ENCODE data around the gene TBX10.
A peak's percentile ranks its signal among the peaks of the same experiment; 100 is the strongest.
"Not testable (repeated sequence)": the region's sequence is repeated elsewhere in the genome, so short reads cannot be mapped to it uniquely, and the experiment has no call there.

TBX10 gene

DNA sequence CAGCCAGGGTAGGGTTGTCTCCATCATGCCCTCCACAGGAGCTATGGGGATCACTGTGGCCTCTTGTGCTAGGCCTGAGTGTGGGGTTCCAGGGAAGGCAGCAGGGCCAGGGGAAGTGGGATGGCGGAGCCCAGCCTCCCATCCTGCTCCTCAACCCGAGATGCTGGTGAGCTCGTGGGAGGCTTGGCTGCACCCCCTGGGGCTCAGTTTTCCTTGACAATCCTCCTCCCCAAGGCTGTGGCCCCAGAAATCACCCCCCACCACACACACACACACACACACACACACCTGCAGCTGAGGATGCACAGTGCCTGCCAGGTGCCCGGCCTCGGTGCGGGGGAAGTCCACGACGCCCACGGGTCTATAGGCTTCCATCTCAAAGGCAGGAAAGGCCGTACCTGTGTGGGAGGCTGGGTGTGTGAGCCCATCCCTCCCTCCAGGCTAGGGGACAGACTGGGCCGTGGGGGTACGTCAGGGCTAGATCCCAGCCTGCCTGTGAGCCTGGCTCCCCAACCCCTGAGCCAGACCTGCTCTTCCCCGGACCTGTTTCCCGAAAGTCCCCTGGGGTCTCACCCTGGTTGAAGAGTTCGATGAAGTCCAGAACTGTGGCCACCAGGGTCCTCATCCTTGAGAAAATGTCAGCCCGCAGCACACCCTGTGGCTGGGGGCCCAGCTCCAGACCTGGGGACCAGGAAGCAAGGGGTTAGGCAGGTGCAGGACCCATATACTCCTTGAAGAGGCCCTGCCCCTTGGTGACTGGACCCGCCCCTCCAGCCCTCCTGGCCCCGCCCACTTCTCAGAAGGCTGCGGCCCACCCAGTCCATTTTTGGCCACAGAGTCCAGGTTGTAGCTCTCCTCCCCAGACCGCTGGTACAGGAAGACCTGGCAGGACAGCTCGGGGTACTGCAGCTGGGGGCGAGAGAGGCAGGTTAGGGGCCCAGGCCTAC, 5.2 kb upstream of the TBX10 start:
- DNase-seq, result no peak

GRCh38 chr11:67644042-67644441, 4.5 kb upstream of the TBX10 start:
- DNase-seq, result no peak

- no peak for DNase-seq
Measured at GRCh38 chr11:67642173-67643120, 2.9 kb upstream of the TBX10 start.

DNA sequence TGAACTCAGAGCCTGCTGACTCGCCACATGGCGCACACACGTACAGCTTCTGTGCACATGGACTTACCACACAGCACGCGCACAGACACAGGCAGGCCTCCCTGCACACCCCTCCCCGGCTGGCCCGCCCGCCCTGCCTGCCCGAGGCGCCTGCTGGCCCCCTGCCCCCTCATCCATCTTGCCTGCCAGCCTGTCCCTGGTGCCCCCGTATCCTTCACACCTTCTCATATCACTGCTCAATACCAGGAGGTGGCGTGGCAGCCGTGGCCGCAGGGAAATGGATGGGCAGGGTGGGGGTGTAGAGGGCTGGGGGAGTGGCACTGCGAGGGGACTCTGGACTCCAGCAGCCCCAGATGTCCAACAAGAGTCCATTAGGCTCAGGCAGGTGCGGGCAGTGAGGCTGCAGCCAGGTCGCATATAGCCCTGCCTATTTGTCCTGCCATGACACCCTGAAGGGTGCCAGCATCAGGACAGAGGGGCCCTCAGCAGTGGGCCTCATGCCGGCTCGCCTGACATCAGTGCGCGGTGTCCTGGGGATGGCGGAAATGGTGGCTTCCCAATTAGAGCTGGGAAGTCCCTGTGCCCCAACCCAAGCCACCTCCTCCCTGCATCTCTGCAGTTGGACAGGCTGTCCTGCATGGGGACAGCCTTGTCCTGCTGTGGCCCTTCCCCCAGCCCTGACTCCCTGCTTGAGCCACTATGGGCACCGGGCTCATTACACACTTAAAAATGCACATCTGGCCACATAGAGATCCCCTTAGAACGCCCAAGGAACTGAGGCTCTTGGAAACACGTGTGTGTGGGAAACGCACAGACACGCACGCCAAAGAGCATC, 2.0 kb upstream of the TBX10 start:
- DNase-seq, result no peak

GRCh38 chr11:67640758-67641337, 1.3 kb upstream of the TBX10 start:
- DNase-seq, result no peak

- no peak for DNase-seq
Measured at GRCh38 chr11:67640021-67640757, 626 bp upstream of the TBX10 start.

DNA sequence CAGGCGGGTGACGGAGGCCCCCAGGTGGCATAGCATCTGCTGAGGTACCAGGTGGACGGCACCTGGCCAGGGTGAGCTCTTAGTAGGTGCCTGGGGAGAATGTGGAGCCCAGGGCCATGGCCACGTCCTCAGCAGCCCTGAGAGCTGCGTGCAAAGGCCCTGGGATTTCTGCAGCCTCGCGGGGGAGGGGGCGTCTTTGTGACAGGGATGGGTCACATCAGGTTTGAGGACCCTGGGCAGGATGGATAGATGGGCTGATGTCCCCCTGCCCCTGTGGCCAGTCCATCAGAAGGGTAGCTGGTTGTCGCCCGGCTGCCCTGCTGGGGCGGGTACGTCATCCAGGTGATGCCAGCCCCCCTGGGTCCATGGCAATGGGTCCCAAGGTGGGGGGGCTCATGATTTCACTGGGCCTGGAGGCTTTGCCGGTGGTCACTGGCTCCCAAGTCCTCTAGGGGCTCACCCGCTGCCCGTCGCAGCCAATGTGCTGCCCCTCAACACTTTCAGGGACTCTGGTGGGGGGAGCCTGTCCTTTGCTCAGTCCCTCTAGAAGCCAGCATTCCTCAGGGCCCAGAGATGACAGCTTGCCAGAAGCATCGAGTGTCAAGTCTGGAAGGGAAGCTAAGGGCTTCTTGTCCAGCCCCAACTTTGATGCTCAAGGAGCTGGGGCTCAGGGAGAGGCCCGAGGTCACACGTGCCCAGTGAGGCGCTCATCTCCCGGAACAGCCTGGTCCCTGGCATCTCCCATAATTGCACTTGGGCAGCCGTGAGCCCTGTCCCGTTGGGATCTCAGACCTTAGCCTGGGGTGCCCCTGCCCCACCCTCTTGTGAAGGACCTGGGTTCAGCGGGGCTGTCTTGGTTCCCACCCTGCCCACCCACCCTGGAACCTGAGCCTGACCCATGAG, 777 bp downstream of the TBX10 start:
- DNase-seq, result no peak

- not testable (repeated sequence) for DNase-seq
Measured at GRCh38 chr11:67637441-67637840, 2.1 kb downstream of the TBX10 start.

GRCh38 chr11:67636962-67637361, 2.6 kb downstream of the TBX10 start:
- DNase-seq, result no peak

GRCh38 chr11:67635231-67635521, 4.4 kb downstream of the TBX10 start:
- DNase-seq, result no peak

DNA sequence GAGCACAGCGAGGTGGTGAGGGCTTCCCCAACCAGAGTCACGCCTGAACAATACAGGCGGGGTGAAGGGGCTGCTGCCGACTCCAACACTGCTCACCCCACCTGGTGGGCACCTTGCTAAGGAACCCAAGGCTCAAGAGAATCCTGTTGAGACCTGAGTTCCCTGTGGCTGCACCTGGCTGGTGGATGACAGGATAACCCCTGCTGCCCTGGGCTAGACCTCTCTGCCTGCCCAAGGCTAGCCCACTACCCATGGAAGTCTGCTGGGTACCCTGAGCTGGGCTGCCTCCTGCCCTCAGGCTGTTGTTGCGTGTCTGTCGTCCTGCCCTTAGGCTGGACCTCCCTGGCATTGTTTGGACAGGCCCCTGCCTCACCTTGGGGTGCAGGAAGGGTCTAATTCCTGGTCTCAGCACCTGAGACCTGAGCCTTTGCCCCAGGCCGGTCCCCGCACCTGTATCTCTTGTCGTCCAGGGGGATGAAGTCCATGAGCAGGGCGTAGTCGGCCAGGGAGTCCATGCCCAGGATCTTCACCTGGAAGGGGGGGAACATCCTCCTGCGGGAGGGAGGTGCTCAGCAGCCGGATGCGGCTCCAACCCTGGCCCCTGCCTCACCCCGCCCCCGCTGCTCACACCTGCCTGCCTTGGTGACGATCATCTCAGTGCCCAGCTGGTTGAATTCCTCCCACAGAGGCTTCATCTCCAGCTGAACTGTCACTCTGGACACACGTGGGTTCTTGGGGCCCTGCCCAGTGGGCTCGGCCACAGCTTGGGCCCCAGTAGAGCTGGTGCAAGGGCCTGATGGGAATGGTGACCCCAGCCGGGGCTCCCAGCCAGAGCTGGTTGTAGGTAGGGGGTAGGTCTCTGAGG, 5.0 kb downstream of the TBX10 start:
- peak; percentile 51 for DNase-seq

- no peak for DNase-seq
Measured at GRCh38 chr11:67633758-67634365, 5.7 kb downstream of the TBX10 start.

DNA sequence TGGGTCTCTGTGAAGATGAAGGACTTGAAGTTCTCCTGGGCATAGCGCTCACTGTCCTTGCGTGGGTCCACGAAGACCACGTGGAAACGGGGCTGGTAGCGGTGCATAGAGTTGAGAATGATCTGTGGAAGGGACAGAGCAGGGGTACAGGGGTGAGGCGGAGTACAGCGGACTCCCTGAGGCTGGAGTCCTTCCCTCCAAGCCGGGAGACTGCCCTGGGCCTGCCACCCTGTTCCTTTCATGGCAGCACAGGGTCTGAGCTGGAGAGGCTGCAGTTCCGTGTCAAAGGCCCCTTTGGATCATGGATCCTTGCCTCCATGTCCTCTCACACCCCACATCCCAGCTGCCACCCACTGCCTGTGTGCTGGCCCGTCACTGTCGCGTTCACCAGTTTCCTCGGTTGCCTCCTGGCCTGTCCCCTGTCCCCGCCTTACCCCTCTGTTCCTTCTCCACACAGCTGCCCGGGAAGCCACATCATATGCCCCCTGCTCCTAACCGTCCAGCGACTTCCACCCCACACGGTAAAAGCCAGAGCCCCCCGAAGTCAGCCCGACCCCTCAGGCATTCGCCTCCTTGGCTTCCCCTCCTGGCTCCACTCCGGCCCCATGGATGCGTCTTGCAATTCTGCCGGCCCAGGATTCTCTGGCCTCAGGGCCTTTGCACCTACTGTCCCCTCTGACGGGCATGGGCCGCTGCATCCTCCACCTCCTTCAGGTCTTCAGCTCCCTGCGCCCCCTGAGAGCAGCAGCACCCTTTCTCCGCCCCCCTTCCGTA, 6.4 kb downstream of the TBX10 start:
- DNase-seq, result no peak

DNA sequence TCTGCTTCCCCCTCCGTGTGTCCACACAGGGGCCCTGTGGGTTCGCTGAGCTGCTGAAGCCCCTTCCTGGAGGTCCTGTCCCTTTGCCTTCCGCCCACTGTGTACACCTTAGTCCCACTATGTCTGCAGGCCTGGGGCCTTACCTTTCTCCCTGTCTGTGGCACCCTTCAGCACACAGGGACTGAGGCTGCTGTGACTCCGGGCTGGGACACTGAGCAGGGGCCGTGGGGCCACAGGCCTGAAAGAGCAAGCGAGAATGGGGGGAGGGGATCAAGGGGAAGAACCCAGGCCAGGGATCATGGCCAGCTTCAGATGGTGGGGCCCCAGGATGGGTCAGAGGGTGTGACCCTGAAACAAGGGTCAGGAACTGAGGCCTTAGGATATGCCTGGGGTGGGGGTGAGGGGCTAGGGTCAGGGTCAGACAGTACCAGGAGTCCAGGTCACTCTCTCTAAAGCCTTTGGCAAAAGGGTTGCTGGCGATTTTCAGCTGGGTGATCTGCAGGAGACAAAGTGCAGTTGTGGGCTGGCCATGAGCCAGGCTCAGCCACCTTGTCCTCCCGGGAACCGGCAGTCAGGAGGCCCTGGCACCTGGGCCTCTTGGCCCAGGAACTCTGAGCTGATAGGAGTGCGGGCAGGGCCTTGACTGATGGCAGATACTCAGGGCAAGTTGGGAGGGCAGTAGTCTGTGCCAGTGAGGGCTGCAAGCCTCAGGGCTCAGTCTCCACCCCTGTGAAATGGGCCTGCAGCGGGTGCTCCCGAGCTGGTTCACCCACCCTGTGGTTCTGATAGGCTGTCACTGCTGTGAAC, 7.2 kb downstream of the TBX10 start:
- peak; percentile 54 for DNase-seq

DNA sequence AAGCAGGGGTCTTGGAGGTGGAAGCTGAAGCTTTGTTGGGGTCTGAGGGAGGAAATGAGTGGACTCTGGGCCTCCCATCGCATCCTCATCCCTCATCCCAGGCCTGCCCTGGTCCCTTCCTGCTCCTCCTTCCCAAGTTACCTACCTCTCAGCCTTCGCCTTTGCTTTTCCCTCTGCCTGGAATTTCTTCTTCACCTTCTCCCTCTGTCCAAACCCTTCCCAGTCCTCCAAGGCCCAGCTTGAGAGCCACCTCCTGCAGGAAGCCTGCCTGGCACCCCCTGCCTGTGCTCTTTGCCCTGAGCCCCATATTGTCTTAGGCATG, 7.7 kb downstream of the TBX10 start:
- DNase-seq, result no peak

GRCh38 chr11:67631411-67631810, 8.2 kb downstream of the TBX10 start:
- DNase-seq, result no peak

DNA sequence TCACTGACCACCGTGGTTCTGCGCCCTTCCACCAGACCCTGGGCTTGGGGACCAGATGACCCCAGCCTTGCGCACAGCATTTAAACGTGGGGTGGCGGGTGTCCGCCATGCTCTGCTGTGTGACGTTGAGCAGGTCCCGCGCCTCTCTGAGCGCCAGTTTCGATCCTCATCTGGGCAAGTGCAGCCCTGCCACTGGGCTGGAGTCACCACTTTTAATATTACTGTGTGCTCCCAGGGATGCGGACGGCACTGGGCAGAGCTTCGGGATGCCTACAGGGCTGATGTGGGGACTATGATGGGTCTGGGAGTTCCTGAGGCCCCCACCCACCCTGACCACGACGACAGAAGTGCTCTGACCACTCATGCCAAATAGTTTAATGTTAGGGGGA, 8.6 kb downstream of the TBX10 start:
- DNase-seq, result no peak

All from SHP77 treated with DMSO at 0.1 percent for 48 hours (cell line).